Astrocyte (in vitro differentiated cells and primary cell): ENCODE results near the gene ARHGEF17. TPM values are rescaled to one million over a fixed set of nuclear protein-coding genes. Genes with fewer than 3 reads are reported as not detected.

ENCODE experiments used
- DNase-seq: peaks from one replicate; pipeline ENCODE4 v3.0.0-alpha.2; 2010; ENCODE audit warnings: low read depth
- FAIRE-seq: peaks from 2 replicates; lab custom pipeline; 2011; peaks lifted over from hg19 to GRCh38; lab: Jason Lieb, UNC
- H2AFZ ChIP-seq: 2 replicates; pipeline ENCODE4 v1.6.0; 2012; ENCODE audit warnings: low read depth, low read length, inconsistent platforms
- H3K27ac ChIP-seq: 2 replicates; pipeline ENCODE4 v1.5.1; 2011; ENCODE audit warnings: low read depth, low read length, inconsistent platforms
- H3K27me3 ChIP-seq: 2 replicates; pipeline ENCODE4 v1.6.0; 2011; ENCODE audit warnings: low read length, inconsistent platforms; ENCODE audit not compliant: insufficient read depth
- H3K36me3 ChIP-seq: 2 replicates; pipeline ENCODE4 v1.5.1; 2011; ENCODE audit warnings: low read length, inconsistent platforms; ENCODE audit not compliant: insufficient read depth
- H3K4me1 ChIP-seq: 2 replicates; pipeline ENCODE4 v1.5.1; 2011; ENCODE audit warnings: low read length, inconsistent platforms; ENCODE audit not compliant: insufficient read depth
- H3K4me2 ChIP-seq: 2 replicates; pipeline ENCODE4 v1.6.0; 2012; ENCODE audit warnings: low read length, inconsistent platforms
- H3K4me3 ChIP-seq: 2 replicates; pipeline ENCODE4 v1.5.1; 2011; ENCODE audit warnings: low read depth, mild to moderate bottlenecking, low read length, inconsistent platforms; ENCODE audit not compliant: insufficient read depth
- H3K79me2 ChIP-seq: 2 replicates; pipeline ENCODE4 v1.6.0; 2012; ENCODE audit warnings: mild to moderate bottlenecking, low read length, inconsistent platforms; ENCODE audit not compliant: insufficient read depth
- H3K9ac ChIP-seq: 2 replicates; pipeline ENCODE4 v1.6.0; 2012; ENCODE audit warnings: mild to moderate bottlenecking, low read length, inconsistent platforms
- H3K9me3 ChIP-seq: 2 replicates; pipeline ENCODE4 v1.5.1; 2012; ENCODE audit warnings: low read depth, mild to moderate bottlenecking, low read length, inconsistent platforms; ENCODE audit not compliant: insufficient read depth
- H4K20me1 ChIP-seq: 2 replicates; pipeline ENCODE4 v1.6.0; 2012; ENCODE audit warnings: low read length, inconsistent platforms; ENCODE audit not compliant: insufficient read depth
- H3K27ac Mint-ChIP-seq: one replicate; pipeline ENCODE4 v1.8.0; 2021; ENCODE audit warnings: mild to moderate bottlenecking, mixed read lengths; ENCODE audit not compliant: unreplicated experiment
- H3K27me3 Mint-ChIP-seq: one replicate; pipeline ENCODE4 v1.8.0; 2021; ENCODE audit warnings: low read depth, mixed read lengths; ENCODE audit not compliant: unreplicated experiment
- H3K36me3 Mint-ChIP-seq: one replicate; pipeline ENCODE4 v1.8.0; 2021; ENCODE audit warnings: low read depth, mixed read lengths; ENCODE audit not compliant: unreplicated experiment
- H3K4me1 Mint-ChIP-seq: one replicate; pipeline ENCODE4 v1.8.0; 2021; ENCODE audit warnings: low read depth, mixed read lengths; ENCODE audit not compliant: unreplicated experiment
- H3K4me3 Mint-ChIP-seq: one replicate; pipeline ENCODE4 v1.8.0; 2021; ENCODE audit warnings: mild to moderate bottlenecking, moderate library complexity, mixed read lengths; ENCODE audit not compliant: unreplicated experiment
- H3K9me3 Mint-ChIP-seq: one replicate; pipeline ENCODE4 v1.8.0; 2021; ENCODE audit warnings: mild to moderate bottlenecking, mixed read lengths; ENCODE audit not compliant: unreplicated experiment
- EZH2 ChIP-seq: IDR thresholded peaks from 2 replicates; pipeline ENCODE4 v1.6.1; 2012; ENCODE audit warnings: mild to moderate bottlenecking, low read length, inconsistent platforms; ENCODE audit not compliant: insufficient read depth
- total RNA-seq: library from RNA; stranded (reverse); gene quantifications from 2 replicates; pipeline ENCODE4 v1.2.1, GENCODE V29; 2021
- TF ChIP-seq, protein P1 (sequence below): IDR thresholded peaks from 2 replicates; pipeline ENCODE4 v1.5.1; 2011; ENCODE audit warnings: low read depth, mild to moderate bottlenecking, inconsistent platforms, low read length, moderate library complexity; ENCODE audit not compliant: insufficient read depth

The ARHGEF17 gene
- total RNA-seq, 1 donor from 2014 or later, result 66.4 TPM

DNA sequence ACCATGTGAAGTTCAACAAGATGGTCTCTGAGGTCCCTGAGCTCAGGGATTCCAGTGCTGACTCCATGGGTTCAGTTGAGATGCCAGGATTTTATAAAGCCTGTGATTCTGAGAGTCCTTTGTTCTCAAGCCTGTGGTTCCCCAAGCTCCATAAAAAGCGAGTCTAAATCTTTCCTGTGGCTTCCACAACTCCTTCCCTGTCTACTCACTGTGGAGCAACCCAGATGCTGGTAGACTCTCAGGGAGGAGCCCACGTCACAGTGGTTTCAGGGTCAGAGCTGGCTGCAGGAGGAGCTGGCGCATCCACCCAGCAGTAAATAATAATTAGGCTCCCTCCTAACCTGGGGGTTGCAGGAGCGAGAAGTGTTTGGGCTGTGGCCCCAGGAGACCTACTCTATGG lies 66.1 kb downstream of the ARHGEF17 start:
- no peak overlapping the region for H3K27ac Mint-ChIP-seq
- H3K27me3 Mint-ChIP-seq, result no peaks in the 10 kb centered on the region
- H3K9me3 Mint-ChIP-seq, result no peaks in the 10 kb centered on the region
- Histone ChIP-seq H3K9ac (no peak overlapping the region), H3K79me2 (peaks cover 26% of the 10 kb centered on the region), H3K4me1 (peaks cover 8% of the 10 kb centered on the region), H3K4me3 (no peak overlapping the region), H2AFZ (no peak overlapping the region), H3K36me3 (no peaks in the 10 kb centered on the region), H3K27ac (no peak overlapping the region), H3K9me3 (no peaks in the 10 kb centered on the region), H3K27me3 (no peaks in the 10 kb centered on the region), H3K4me2 (no peak overlapping the region), H4K20me1 (peaks cover 16% of the 10 kb centered on the region)
- DNase-seq (no peak), FAIRE-seq (no peak)
- H3K4me3 Mint-ChIP-seq, result no peak overlapping the region
- peaks cover 3% of the 10 kb centered on the region for H3K4me1 Mint-ChIP-seq
- TF ChIP-seq, protein P1, sequence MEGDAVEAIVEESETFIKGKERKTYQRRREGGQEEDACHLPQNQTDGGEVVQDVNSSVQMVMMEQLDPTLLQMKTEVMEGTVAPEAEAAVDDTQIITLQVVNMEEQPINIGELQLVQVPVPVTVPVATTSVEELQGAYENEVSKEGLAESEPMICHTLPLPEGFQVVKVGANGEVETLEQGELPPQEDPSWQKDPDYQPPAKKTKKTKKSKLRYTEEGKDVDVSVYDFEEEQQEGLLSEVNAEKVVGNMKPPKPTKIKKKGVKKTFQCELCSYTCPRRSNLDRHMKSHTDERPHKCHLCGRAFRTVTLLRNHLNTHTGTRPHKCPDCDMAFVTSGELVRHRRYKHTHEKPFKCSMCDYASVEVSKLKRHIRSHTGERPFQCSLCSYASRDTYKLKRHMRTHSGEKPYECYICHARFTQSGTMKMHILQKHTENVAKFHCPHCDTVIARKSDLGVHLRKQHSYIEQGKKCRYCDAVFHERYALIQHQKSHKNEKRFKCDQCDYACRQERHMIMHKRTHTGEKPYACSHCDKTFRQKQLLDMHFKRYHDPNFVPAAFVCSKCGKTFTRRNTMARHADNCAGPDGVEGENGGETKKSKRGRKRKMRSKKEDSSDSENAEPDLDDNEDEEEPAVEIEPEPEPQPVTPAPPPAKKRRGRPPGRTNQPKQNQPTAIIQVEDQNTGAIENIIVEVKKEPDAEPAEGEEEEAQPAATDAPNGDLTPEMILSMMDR, result no peak
- TF ChIP-seq EZH2, result no peak
- H3K36me3 Mint-ChIP-seq, result peaks cover 6% of the 10 kb centered on the region

DNA sequence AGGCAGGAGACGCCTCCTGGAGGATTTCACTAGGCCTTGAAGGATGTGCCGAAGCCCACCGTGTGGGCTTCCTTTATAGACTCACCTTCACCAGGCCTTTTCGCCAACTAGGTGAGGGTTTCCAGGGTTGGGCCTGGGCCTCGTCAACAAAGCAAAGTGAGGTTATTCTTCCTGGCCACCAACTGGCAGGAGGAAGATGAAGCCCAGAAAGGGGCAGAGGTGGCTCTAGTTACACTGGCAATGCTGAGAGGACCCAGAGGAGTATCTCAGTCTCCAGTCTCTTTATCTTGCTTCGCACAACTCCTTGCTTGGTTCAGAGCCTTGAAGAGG lies 67.7 kb downstream of the ARHGEF17 start:
- H3K27me3 ChIP-seq, result no peaks in the 10 kb centered on the region
- DNase-seq (no peak), FAIRE-seq (no peak)
- H3K4me2 ChIP-seq, result peak overlapping the region; percentile 26
- H3K36me3 ChIP-seq, result no peaks in the 10 kb centered on the region
- peaks cover 33% of the 10 kb centered on the region for H4K20me1 ChIP-seq
- H3K4me3 ChIP-seq, result no peak overlapping the region
- TF ChIP-seq, protein P1, result no peak
- TF ChIP-seq EZH2, result no peak
- H3K27ac ChIP-seq, result peak overlapping the region; percentile 3
- no peak overlapping the region for H3K27ac Mint-ChIP-seq
- no peaks in the 10 kb centered on the region for H3K9me3 Mint-ChIP-seq
- no peaks in the 10 kb centered on the region for H3K9me3 ChIP-seq
- peak overlapping the region; percentile 74 for H3K4me3 Mint-ChIP-seq
- no peaks in the 10 kb centered on the region for H3K36me3 Mint-ChIP-seq
- no peak overlapping the region for H3K9ac ChIP-seq
- H2AFZ ChIP-seq, result peak overlapping the region; percentile 55
- peaks cover 3% of the 10 kb centered on the region for H3K4me1 Mint-ChIP-seq
- H3K79me2 ChIP-seq, result peaks cover 43% of the 10 kb centered on the region
- no peaks in the 10 kb centered on the region for H3K27me3 Mint-ChIP-seq
- H3K4me1 ChIP-seq, result peaks cover 8% of the 10 kb centered on the region

DNA sequence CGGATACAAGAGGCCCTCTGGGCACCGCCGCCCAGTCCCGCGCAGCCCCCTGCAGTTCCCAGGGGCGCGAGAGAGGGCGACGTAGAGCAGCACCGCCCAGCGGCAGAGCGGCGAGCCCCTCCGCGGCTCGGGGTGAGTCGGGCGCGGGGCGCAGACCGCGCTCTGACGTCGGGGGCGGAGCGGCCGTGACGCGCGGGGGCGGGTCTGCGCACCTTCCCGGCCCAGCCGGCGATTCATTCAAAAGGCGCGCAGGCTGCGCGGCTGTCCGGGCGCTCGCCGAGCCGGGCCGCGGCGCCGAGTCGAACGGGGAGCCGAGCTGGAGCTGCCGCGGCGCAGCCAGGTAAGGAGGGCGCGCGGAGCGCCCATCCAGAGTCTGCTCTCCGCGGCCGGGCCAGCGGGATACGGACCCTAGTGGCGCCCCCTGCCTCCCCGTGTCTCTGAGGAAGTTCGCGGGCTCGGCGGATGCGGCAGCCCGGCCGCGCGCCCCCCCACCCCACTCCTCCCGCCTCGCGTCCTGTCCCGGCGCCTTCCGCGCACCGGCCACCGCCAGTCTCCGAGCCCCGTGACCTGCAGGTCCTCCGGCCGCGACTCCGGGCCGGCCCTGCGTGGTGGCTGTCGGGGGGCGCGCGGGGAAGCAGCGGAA lies 68.2 kb downstream of the ARHGEF17 start, which contains the start of gene RELT:
RELT (plus strand) TSS at position 240 of the 643 bp plus-strand sequence. CDS start 12,738 bp downstream, outside the sequence.
- Histone ChIP-seq H3K27me3 (no peaks in the 10 kb centered on the region), H3K27ac (peak within 1 kb of the TSS; percentile 85), H3K4me1 (peaks cover 8% of the 10 kb centered on the region), H3K9ac (peak within 1 kb of the TSS; percentile 95), H3K79me2 (peaks cover 48% of the 10 kb centered on the region), H3K4me2 (peak within 1 kb of the TSS; percentile 98), H3K4me3 (peak within 1 kb of the TSS; percentile 86), H3K9me3 (no peaks in the 10 kb centered on the region), H3K36me3 (no peaks in the 10 kb centered on the region), H2AFZ (peak within 1 kb of the TSS; percentile 55), H4K20me1 (peaks cover 38% of the 10 kb centered on the region)
- H3K9me3 Mint-ChIP-seq, result no peaks in the 10 kb centered on the region
- peak; percentile 73 for DNase-seq
- TF ChIP-seq EZH2, result no peak
- TF ChIP-seq, protein P1, result peak; percentile 49
- peaks cover 3% of the 10 kb centered on the region for H3K4me1 Mint-ChIP-seq
- no peak for FAIRE-seq
- H3K27me3 Mint-ChIP-seq, result no peaks in the 10 kb centered on the region
- H3K36me3 Mint-ChIP-seq, result no peaks in the 10 kb centered on the region
- H3K27ac Mint-ChIP-seq, result peak within 1 kb of the TSS; percentile 72
- H3K4me3 Mint-ChIP-seq, result peak within 1 kb of the TSS; percentile 85
